Cerebellar nuclear complex (tissue), 1 donor: ENCODE results near the gene PGAP1.

Source experiments
- DNase-seq, 2 experiments: peaks; one replicate each; lab custom pipeline; 2025; lab: John Stamatoyannopoulos, UW

PGAP1 gene

GRCh38 chr2:196887431-196887830 lies 39.1 kb downstream of the PGAP1 start:
- DNase-seq, result no peak

GRCh38 chr2:196884368-196884767 lies 42.1 kb downstream of the PGAP1 start:
- no peak for DNase-seq

GRCh38 chr2:196876364-196876763 lies 50.1 kb downstream of the PGAP1 start:
- no peak for DNase-seq

GRCh38 chr2:196875414-196875813 lies 51.1 kb downstream of the PGAP1 start:
- no peak for DNase-seq

- DNase-seq, result no peak
Measured at GRCh38 chr2:196873511-196873910, 53.0 kb downstream of the PGAP1 start.

GRCh38 chr2:196854629-196855028 lies 71.9 kb downstream of the PGAP1 start:
- no peak for DNase-seq

- no peak for DNase-seq
Measured at GRCh38 chr2:196853301-196854087, 73.0 kb downstream of the PGAP1 start.

- DNase-seq, result no peak
Measured at GRCh38 chr2:196851088-196851487, 75.4 kb downstream of the PGAP1 start.

- no peak for DNase-seq
Measured at GRCh38 chr2:196849895-196850294, 76.6 kb downstream of the PGAP1 start.

- DNase-seq, result no peak
Measured at GRCh38 chr2:196846295-196846694, 80.2 kb downstream of the PGAP1 start.

- DNase-seq, result no peak
Measured at GRCh38 chr2:196845371-196845770, 81.1 kb downstream of the PGAP1 start.

GRCh38 chr2:196840171-196840570 lies 86.3 kb downstream of the PGAP1 start:
- DNase-seq, result no peak

- no peak for DNase-seq
Measured at GRCh38 chr2:196839574-196839973, 86.9 kb downstream of the PGAP1 start.

GRCh38 chr2:196836440-196836839 lies 90.1 kb downstream of the PGAP1 start:
- DNase-seq, result no peak

- DNase-seq, result no peak
Measured at GRCh38 chr2:196830701-196831100, 95.8 kb downstream of the PGAP1 start.

- DNase-seq, result no peak
Measured at GRCh38 chr2:196827356-196827755, 99.2 kb downstream of the PGAP1 start.

GRCh38 chr2:196823750-196824522 lies 102.6 kb downstream of the PGAP1 start:
- DNase-seq, result no peak

GRCh38 chr2:196821195-196821594 lies 105.3 kb downstream of the PGAP1 start:
- DNase-seq, result no peak

- DNase-seq, result no peak
Measured at GRCh38 chr2:196809260-196809659, 117.2 kb downstream of the PGAP1 start, which contains the start of gene C2orf66. Gene C2orf66, minus strand, starts transcription at chr2:196809355. Its CDS starts 19 bp downstream, at chr2:196809336.

GRCh38 chr2:196808083-196808665 lies 118.3 kb downstream of the PGAP1 start:
- no peak for DNase-seq

- no peak for DNase-seq
Measured at GRCh38 chr2:196804381-196804780, 122.1 kb downstream of the PGAP1 start.

GRCh38 chr2:196802401-196802800 lies 124.1 kb downstream of the PGAP1 start:
- DNase-seq, result no peak
